Measurements from ENCODE around the gene DLL3.

- TF ChIP-seq CTCF (IDR thresholded peaks at IDR 0.05) (no peak), POLR2A (IDR thresholded peaks at IDR 0.05) (no peak)
Observed at GRCh38 chr19:39555883-39556282, 57.1 kb downstream of the DLL3 start.
